Peyer's patch (tissue), 4 donors: ENCODE measurements around the gene GH1.
"Not testable (repeated sequence)": the region's sequence is repeated elsewhere in the genome, so short reads cannot be mapped to it uniquely, and the experiment has no call there.

Source experiments
- POLR2A ChIP-seq, 2 donors: fragments of 450-650 bp; IDR thresholded peaks; one replicate each; pipeline ENCODE4 v1.5.1; 2017; ENCODE audit warnings: antibody characterized with exemption in 2 of 2, mild to moderate bottlenecking in 2 of 2, moderate library complexity in 2 of 2
- TF ChIP-seq, protein P1 (sequence below), 6 experiments: fragments of 450-650 bp in 4 of 6; fragments of 200-600 bp in 2 of 6; sonication (generic) in 1 of 6; IDR thresholded peaks; one replicate each; pipeline ENCODE4 v1.5.1; 2017 to 2019; ENCODE audit warnings: antibody characterized with exemption in 6 of 6, mild to moderate bottlenecking in 3 of 6, moderate library complexity in 1 of 6

DNA sequence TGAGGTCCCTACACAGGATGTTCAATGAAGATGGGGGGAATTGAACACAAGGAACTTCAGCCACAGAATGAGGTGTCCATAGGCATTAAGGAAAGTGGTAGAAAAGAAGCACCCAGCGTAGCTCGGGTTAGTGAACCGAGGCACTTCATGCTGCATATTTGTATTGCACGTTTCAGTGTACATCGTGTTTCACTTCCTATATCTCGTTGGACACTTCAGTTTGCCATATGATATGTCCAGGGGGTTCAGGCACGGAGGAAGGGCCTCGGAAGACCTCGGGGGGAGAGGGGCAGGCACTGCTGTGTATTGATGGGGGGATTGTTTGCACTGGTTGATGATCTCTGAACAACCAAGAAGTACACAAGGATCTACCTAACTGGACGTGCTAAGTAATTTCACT, 2.9 kb downstream of the GH1 start:
- TF ChIP-seq, protein P1, sequence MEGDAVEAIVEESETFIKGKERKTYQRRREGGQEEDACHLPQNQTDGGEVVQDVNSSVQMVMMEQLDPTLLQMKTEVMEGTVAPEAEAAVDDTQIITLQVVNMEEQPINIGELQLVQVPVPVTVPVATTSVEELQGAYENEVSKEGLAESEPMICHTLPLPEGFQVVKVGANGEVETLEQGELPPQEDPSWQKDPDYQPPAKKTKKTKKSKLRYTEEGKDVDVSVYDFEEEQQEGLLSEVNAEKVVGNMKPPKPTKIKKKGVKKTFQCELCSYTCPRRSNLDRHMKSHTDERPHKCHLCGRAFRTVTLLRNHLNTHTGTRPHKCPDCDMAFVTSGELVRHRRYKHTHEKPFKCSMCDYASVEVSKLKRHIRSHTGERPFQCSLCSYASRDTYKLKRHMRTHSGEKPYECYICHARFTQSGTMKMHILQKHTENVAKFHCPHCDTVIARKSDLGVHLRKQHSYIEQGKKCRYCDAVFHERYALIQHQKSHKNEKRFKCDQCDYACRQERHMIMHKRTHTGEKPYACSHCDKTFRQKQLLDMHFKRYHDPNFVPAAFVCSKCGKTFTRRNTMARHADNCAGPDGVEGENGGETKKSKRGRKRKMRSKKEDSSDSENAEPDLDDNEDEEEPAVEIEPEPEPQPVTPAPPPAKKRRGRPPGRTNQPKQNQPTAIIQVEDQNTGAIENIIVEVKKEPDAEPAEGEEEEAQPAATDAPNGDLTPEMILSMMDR (IDR thresholded peaks at IDR 0.05), result not testable (repeated sequence)
- TF ChIP-seq POLR2A (IDR thresholded peaks at IDR 0.05), result not testable (repeated sequence)
